ENCODE data around the gene SERGEF.

GRCh38 chr11:17781626-17782025 lies 231.2 kb downstream of the SERGEF start:
- TF ChIP-seq CTCF (conservative IDR thresholded peaks at IDR 0.05) (no peak), EZH2 (IDR thresholded peaks at IDR 0.05; ENCODE audit: low read depth) (no peak)

Data from PC-9 (cell line).